ENCODE measurements around the gene RNF31.

- TF ChIP-seq REST (IDR thresholded peaks at IDR 0.05; ENCODE audit: insufficient read depth in 1 of 2, low read depth in 2 of 2, low read length in 1 of 2) (no peak), CTCF (IDR thresholded peaks at IDR 0.05) (no peak)
Observed at GRCh38 chr14:24146978-24147760, at the start of gene RNF31.
